CD4-positive, alpha-beta T cell treated with Interleukin-6 for 4 hours (primary cell): ENCODE data around the gene ARMC9.
"Not testable (repeated sequence)": the region's sequence is repeated elsewhere in the genome, so short reads cannot be mapped to it uniquely, and the experiment has no call there.

Source experiments
- DNase-seq: peaks from one replicate; pipeline ENCODE4 v3.0.0-alpha.2; 2020; ENCODE audit warnings: mixed read lengths

The ARMC9 gene

DNA sequence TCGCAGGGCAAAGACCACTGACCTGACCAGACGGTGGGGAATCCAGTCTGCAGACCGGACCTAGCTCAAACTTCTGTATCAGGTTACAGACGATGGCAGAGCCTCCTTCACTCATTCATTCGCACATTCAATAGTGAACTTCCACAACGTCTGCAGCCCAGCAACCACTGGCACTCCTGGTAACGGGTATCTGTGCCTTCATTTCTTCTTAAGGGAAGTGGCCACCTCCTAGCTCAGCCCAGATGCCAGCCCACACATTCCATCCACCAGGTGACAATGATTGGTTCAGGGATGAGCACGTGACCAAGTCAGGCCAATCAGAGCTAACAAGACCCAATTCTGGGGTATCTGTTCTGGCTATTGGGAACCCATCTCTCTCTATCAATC, 15.9 kb upstream of the ARMC9 start:
- no peak for DNase-seq

GRCh38 chr2:231183851-231184250, 14.6 kb upstream of the ARMC9 start:
- DNase-seq = no peak

DNA sequence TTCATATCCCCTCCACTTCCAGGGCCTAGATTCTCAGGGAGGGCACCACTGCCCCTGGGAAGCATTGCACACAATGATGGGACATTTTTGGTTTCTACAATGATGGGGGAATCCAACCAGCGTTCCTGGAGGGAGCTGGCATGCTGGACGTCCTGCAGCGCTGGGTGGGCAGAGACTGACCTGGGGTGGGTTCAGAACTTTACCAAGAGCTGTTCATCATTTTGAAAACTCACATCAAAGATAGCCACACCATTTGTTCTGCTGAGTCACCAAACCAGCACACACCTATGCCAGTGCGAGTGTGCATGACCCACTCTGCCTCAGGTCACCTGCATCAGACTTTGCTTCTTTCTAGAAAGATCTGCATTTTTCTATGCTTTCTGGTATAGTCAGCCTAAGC, 14.1 kb upstream of the ARMC9 start:
- no peak for DNase-seq

DNA sequence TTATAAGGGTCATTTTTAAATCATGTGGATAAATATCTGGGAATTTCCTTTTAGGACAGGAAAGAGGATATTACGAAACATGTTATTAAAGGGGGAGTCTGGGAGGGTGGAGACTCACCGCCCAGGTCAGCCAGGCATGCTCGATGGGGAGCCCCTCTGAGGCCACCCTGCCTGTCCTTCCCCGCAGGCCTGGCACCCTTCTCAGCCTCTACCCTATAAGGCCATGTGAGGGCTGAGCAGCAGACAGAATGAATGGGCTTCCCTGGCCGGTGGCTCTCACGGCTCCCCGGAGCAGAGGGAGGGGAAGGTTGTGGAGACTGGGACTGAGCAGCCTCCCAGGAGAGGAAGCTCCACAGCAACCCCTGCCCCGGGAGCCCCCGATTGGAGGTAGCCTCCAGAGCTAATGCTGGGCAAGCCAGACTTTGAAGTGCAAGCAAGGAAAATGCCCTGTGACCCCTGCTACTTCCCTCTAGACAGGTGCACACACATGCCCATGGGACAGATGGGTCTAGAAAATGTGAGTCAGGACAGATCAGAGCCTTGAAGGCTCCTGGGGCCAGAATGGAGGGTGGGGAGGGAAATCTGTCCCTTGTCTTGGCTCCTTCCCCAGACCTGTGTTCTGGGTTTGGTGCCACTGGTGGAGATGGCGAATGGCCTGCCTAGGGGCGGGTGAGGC, 13.2 kb upstream of the ARMC9 start:
- DNase-seq = no peak

- no peak for DNase-seq
These were observed 12.5 kb upstream of the ARMC9 start for GRCh38 chr2:231185886-231186285.

DNA sequence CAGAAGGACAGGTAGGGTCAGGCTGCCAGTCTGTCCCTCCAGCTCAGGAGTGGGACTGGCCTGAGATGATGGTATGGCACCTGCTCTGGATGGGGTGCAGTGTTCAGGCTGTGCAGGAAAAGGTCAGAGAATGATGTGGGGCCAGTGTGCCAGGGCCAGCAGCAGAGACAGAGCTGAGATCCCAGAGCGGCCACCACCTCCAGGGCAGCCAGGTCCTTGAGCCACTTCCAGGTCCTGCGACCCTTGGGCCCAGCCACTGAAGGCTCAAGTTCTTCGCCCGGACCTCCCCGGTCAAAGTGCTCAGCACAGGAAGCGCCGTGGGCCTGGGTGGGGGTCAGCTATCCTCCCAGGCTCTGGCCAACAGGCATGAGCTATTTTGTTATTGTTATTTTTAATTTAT, 12.1 kb upstream of the ARMC9 start:
- no peak for DNase-seq

- DNase-seq = no peak
These were observed 10.5 kb upstream of the ARMC9 start for GRCh38 chr2:231187736-231188505.

DNA sequence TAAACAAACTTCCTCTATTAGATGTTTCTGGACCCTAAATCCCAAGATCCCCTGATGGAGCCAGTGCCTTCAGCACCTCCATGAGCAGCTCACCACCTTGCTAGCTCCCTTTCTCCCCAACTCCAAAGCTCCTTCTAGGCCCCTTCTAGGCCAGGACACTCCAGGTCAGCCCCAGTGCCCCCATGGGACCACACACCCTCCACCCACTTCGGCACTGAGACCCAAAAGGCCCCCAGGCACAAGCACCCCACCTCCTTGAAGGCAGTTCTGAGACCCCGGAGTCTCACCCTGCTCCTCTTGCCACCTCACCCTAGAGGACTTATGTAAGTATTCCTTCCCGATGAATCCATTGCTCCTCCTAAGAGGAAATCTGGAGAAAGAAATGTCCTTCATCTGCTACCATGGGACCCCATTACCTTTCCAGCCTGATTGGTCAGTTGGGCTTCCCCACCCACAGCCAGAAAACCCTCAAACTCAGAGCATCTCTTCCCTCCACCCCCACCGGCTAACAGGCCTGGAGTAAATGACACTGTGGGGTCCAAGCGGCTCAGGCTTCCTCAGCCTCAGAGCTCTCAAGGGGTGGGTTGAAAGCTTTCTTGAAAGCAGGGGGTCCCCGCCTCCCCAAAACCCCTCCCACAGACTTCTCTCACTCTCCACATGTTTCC, 9.8 kb upstream of the ARMC9 start:
- DNase-seq = no peak

DNA sequence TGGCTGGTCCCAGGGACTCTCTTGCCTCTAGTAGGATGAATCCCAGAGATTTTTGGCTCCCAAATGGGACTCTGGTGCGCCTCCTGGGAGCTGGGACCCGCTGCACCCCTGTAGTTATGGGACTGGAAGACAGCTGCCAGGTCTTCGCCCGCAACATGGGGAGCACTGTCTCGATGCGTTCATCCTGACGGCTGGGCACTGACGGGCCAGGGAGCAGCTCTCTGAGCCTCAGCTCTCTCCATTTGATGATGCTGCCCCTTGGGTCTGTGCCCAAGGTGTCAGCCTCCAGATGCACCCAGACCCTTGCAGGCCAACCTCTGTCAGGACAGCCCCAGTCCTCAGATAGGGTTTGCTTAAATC, 9.3 kb upstream of the ARMC9 start:
- no peak for DNase-seq

DNA sequence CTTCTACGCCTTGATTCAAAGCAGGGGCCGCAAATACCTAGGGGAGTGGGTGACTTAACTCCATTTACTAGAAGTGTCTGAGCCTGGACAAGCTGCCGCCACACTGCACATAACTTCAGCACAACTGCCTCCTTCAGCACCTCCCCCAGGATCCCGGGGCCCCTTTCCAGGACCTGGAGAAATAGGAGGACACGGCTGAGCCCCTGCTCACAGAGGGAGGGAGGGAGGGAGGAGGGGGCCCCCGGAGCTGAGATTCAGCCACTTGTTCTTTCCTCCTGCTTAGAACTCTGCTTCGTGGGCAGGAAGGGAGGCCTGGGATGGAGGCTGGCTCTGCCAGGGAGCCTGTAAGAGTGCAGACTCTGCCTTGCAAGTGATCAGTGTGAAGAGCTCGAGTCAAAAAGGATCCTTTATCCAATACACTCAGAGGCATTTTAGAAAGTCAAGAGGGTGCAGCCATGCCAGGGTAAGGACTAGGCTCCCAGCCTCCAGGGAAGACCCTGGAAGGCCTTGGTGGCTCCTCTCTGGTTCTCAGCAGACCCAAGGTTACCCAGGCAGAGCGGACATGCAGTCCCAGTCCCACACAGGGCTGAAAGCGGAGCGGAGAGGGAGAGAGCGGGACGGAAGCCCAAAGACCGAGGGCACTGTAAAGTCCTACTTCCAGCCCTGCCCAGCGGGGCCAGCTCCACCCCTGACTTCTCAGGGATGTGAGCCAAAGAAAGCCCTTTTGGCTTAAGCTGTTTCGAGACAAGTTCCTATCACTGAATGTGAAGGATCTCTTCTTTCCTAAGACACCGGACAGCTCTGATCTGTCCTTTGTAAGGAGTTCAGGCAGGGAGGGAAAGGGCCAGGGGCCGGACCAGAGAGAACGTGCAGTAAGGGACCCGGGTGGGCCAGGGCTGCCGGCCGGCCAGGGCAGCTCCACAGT, 8.6 kb upstream of the ARMC9 start:
- DNase-seq = no peak

DNA sequence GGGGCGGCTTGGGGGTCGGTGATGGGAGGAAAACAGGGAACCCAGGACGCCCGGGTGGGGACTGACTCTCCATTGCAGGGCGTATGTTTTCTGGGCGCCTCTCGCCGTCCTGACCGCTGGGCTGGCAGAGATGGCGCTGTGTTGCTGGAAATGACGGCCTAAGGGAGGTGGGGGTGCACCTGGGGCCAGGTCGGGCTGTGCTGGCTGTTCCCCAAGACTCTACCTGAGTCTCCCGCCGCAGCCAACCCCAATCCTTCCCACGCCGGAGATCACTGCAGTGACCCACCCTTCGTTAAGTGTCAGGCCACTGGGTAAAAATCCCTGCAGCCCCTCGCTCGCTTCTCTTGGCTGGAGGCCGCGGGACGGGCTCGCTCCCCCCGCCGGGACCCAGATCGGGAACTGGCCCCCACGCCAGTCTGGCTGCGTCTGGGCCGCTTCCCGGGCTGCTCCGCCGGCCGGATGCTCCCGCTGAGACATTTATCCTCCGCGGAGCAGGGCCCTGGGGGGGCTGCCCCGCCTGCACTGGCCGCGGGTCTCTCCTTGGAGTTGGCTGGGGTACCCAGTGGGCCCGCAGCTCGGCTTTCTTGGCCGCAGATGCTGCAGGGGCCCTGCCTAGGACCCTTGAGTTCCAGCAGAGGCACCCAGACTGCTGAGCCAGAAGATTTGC, 7.8 kb upstream of the ARMC9 start:
- no peak for DNase-seq

DNA sequence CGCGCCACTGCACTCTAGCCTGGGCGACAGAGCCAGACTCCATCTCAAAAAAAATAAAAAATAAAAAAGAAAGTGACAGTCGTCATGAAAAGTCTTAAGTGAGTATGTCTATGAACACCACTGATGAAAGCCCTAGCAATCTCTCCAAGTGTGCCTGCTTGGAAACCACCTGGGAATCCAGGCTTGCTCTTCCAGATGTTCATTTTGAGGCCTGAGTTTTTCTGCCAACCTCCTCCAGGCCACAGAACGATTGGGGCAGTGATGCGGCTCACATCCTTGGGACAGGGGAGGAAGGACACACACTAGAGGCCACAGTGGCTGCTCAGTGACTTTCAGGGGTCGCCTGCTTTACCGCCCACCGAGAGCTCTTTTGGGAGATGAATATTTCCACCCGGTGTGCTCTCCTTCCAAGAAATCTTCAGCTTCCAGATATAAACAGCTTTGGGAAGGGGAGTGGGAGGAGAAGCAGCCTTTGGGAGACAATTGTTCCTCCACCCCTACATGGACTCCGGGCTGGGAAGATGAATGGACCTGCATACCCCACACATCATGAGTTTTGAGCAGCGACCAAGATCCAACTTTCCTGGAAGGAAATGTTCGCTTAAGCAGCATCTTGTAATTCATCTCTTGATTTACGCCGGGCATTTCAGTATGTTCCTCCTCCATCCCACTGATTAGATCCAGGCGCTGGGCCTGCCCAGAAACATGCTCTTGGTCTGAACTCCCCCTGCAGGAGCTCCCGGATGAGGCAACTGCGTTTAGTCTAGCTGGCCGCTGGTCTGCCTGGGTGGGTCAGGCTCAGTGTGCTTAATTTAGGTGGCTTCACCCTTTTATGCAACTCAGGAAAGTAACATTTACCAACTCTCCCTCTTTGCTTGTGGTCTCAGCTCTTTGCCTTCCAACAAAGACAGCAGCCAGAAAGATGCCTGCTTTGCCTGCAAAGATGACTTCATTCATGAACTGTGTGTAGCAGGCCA, 6.2 kb upstream of the ARMC9 start:
- DNase-seq = no peak

DNA sequence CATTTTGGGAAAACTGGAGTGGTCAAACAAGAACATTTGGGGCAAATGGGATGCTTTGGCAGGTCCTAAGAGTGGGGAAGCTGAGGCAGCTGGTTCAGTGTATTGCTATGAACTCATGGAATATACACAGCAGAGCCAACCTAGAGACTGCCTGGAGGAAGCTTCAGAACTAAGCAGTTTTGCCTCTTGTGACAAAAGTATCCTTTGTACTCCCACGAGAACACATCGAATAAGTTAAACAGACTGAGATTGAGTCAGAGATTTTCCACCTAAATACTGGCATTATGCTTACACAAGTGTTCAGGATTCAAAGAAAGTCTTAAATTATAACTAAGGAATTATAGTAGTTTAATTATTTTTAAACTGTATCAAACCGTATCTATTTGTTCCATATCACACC, 5.2 kb upstream of the ARMC9 start:
- DNase-seq = no peak

DNA sequence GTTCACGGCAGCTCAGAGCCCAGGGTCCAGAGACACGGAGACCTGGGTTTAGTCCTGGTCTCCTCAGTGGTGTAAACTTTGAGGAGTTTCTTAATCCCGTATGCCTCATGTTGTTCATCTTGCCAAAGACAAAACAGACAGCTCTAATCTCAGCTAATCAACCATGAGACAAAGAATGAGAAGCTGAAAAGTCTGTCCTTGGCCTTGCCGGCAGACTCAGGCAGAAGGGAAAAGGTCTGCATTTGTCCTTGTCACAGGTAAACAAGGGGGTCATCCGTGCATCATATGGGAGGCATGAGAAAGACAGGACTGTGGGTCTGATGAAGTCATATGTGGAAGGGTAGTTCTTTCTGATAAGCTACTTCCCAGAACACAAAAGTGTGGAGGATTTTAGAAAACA, 1.8 kb upstream of the ARMC9 start:
- no peak for DNase-seq

- DNase-seq = not testable (repeated sequence)
These were observed 1.2 kb upstream of the ARMC9 start for GRCh38 chr2:231197196-231197595.

DNA sequence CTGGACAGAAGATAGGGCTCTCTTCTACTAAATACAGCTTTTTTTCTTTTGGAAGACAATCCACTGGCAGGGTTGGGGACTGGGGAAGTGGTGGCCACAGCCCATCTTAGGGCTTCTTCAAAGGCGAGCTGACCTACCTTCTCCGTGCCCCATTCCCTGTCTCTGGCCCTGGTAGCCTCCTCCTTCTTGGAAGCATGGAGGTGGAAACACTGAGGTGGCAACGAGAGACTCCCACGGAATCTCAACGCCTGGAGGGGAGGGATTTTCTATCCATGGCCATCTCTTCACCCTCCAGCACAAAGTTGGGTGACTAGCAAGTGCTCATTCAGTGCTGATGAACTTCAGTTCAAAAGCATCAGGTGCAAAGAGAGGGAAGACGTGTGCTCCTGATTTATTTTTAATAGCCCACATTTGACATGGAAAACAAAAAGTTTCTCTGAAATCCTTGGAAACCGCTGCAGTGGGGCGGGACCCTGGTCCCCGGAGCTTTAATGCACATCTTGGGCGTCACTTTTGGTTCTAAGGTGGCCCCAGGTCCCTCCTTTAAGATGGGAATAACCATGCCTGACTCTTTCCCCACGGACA, 633 bp upstream of the ARMC9 start:
- no peak for DNase-seq

GRCh38 chr2:231199219-231199618, 788 bp downstream of the ARMC9 start:
- no peak for DNase-seq

GRCh38 chr2:231200805-231201474, 2.5 kb downstream of the ARMC9 start:
- DNase-seq = no peak

DNA sequence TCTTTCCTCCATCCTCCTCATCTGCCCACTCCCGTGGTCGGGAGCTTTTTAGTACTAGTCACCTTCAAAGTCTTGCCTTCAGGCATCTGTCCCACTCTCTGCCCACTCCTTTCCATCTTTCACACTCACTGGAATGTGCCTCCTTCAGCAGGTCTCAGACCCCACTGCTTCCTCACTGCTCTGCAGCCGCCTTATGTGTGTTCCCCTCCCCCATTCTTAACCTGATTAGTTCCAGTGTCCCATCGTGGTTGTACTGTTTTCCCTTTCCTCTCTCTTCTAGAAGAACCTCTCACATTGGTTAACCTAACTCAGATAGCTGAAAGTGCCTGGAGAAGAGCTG, 3.0 kb downstream of the ARMC9 start:
- no peak for DNase-seq

DNA sequence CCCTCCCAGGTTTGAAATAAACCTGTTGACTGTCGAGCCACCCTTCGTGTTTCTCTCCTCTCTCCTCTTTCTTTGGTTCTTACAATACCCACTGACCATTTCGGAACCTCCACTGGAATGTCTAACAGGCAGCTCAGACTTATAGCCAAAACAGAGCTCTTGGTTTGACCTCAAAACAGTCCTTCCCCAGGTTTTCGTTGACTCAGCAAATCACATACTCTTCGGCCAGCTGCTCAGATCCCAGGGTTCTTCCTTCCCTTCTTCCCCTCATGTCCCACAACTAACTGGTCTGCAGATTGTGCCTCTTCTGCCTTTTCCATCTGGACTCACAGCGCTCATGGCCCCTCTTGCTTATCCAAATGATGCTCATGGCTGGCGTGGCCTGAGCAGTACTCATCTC, 4.7 kb downstream of the ARMC9 start:
- DNase-seq = no peak

- no peak for DNase-seq
These were observed 5.7 kb downstream of the ARMC9 start for GRCh38 chr2:231204146-231204545.
